ENCODE measurements around the gene NSD1.

GRCh38 chr5:177212242-177212641 is 78.7 kb downstream of the NSD1 start:
- TF ChIP-seq POLR2A (IDR thresholded peaks at IDR 0.05; ENCODE audit: control extremely low read depth in 1 of 2, low read depth in 2 of 2, low read length in 2 of 2) (no peak), SP1 (IDR thresholded peaks at IDR 0.05; ENCODE audit: low read depth, low read length) (no peak), CHD1 (IDR thresholded peaks at IDR 0.05; ENCODE audit: low read depth, low read length) (no peak), USF2 (IDR thresholded peaks at IDR 0.05; ENCODE audit: low read length) (no peak), GABPA (IDR thresholded peaks at IDR 0.05; ENCODE audit: borderline replicate concordance, insufficient read depth, low read length) (no peak), RFX5 (IDR thresholded peaks at IDR 0.05; ENCODE audit: borderline replicate concordance, low read depth, low read length) (no peak), SIN3A (conservative IDR thresholded peaks at IDR 0.05 in 1 of 2, IDR thresholded peaks at IDR 0.05 in 1 of 2; ENCODE audit: low read depth in 1 of 2, low read length in 2 of 2) (no peak), CTCF (IDR thresholded peaks at IDR 0.05; ENCODE audit: control extremely low read depth in 1 of 3, insufficient read depth in 1 of 3, low read depth in 1 of 3, low read length in 3 of 3) (no peak), EP300 (IDR thresholded peaks at IDR 0.05; ENCODE audit: borderline replicate concordance in 1 of 2, low read depth in 2 of 2, low read length in 2 of 2) (no peak), TAF1 (IDR thresholded peaks at IDR 0.05; ENCODE audit: low read depth, low read length) (no peak), RXRA (IDR thresholded peaks at IDR 0.05; ENCODE audit: insufficient read depth, low read depth, low read length) (no peak), POU5F1 (IDR thresholded peaks at IDR 0.05; ENCODE audit: low read depth, low read length) (no peak)
